ENCODE data around the gene PARD3.
A peak's percentile ranks its signal among the peaks of the same experiment; 100 is the strongest.
"Not testable (repeated sequence)": the region's sequence is repeated elsewhere in the genome, so short reads cannot be mapped to it uniquely, and the experiment has no call there.

The PARD3 gene

GRCh38 chr10:34080485-34081346, 734.4 kb downstream of the PARD3 start:
- H3K4me3 Mint-ChIP-seq = no peak overlapping the region
- H3K4me1 Mint-ChIP-seq = no peaks in the 10 kb centered on the region
- no peak overlapping the region for H3K27ac Mint-ChIP-seq
- H3K36me3 Mint-ChIP-seq = no peaks in the 10 kb centered on the region
- DNase-seq (ENCODE audit: low spot score in 2 of 2) (no peak), ATAC-seq (no peak)
- H3K9me3 Mint-ChIP-seq = peaks cover 4% of the 10 kb centered on the region

GRCh38 chr10:34079702-34080484, 735.2 kb downstream of the PARD3 start:
- Mint-ChIP-seq H3K27ac (no peak overlapping the region), H3K4me3 (no peak overlapping the region), H3K4me1 (no peaks in the 10 kb centered on the region), H3K36me3 (no peaks in the 10 kb centered on the region), H3K9me3 (peaks cover 4% of the 10 kb centered on the region)
- ATAC-seq (no peak), DNase-seq (ENCODE audit: low spot score in 2 of 2) (no peak)

- Mint-ChIP-seq H3K36me3 (no peaks in the 10 kb centered on the region), H3K27ac (no peak overlapping the region), H3K4me3 (no peak overlapping the region), H3K9me3 (peaks cover 3% of the 10 kb centered on the region), H3K4me1 (no peaks in the 10 kb centered on the region)
- ATAC-seq = no peak
- no peak for DNase-seq (ENCODE audit: low spot score in 2 of 2)
These were observed 736.2 kb downstream of the PARD3 start for GRCh38 chr10:34078745-34079470.

GRCh38 chr10:34078017-34078744, 736.9 kb downstream of the PARD3 start:
- Mint-ChIP-seq H3K4me1 (no peaks in the 10 kb centered on the region), H3K27ac (no peak overlapping the region), H3K4me3 (no peak overlapping the region), H3K36me3 (no peaks in the 10 kb centered on the region), H3K9me3 (peaks cover 3% of the 10 kb centered on the region)
- DNase-seq (ENCODE audit: low spot score in 2 of 2) = no peak
- ATAC-seq = no peak

- ATAC-seq (no peak), DNase-seq (ENCODE audit: low spot score in 2 of 2) (no peak)
- Mint-ChIP-seq H3K9me3 (peaks cover 3% of the 10 kb centered on the region), H3K4me3 (no peak overlapping the region), H3K27ac (no peak overlapping the region), H3K4me1 (no peaks in the 10 kb centered on the region), H3K36me3 (no peaks in the 10 kb centered on the region)
These were observed 738.7 kb downstream of the PARD3 start for GRCh38 chr10:34076443-34076842.

GRCh38 chr10:34075254-34075926, 739.7 kb downstream of the PARD3 start:
- DNase-seq (ENCODE audit: low spot score in 2 of 2) = no peak
- peak; percentile 40 for ATAC-seq
- H3K9me3 Mint-ChIP-seq = peaks cover 3% of the 10 kb centered on the region
- H3K4me3 Mint-ChIP-seq = no peak overlapping the region
- H3K27ac Mint-ChIP-seq = no peak overlapping the region
- no peaks in the 10 kb centered on the region for H3K36me3 Mint-ChIP-seq
- H3K4me1 Mint-ChIP-seq = no peaks in the 10 kb centered on the region

- no peak overlapping the region for H3K4me3 Mint-ChIP-seq
- no peaks in the 10 kb centered on the region for H3K36me3 Mint-ChIP-seq
- no peak for DNase-seq (ENCODE audit: low spot score in 2 of 2)
- no peaks in the 10 kb centered on the region for H3K4me1 Mint-ChIP-seq
- no peak for ATAC-seq
- H3K27ac Mint-ChIP-seq = no peak overlapping the region
- peaks cover 3% of the 10 kb centered on the region for H3K9me3 Mint-ChIP-seq
These were observed 741.0 kb downstream of the PARD3 start for GRCh38 chr10:34074051-34074450.

GRCh38 chr10:34067741-34068140, 747.4 kb downstream of the PARD3 start:
- ATAC-seq; H3K4me3 Mint-ChIP-seq; H3K4me1 Mint-ChIP-seq; DNase-seq (ENCODE audit: low spot score in 2 of 2); H3K27ac Mint-ChIP-seq; H3K36me3 Mint-ChIP-seq: not testable (repeated sequence)
- peaks cover 15% of the 10 kb centered on the region for H3K9me3 Mint-ChIP-seq

GRCh38 chr10:34063592-34063991, 751.5 kb downstream of the PARD3 start:
- ATAC-seq (no peak), DNase-seq (ENCODE audit: low spot score in 2 of 2) (no peak)
- Mint-ChIP-seq H3K9me3 (peaks cover 15% of the 10 kb centered on the region), H3K4me3 (no peak overlapping the region), H3K36me3 (no peaks in the 10 kb centered on the region), H3K4me1 (no peaks in the 10 kb centered on the region), H3K27ac (no peak overlapping the region)

- Mint-ChIP-seq H3K36me3 (no peaks in the 10 kb centered on the region), H3K4me1 (no peaks in the 10 kb centered on the region), H3K27ac (no peak overlapping the region), H3K9me3 (peaks cover 15% of the 10 kb centered on the region), H3K4me3 (no peak overlapping the region)
- ATAC-seq (no peak), DNase-seq (ENCODE audit: low spot score in 2 of 2) (no peak)
These were observed 753.3 kb downstream of the PARD3 start for GRCh38 chr10:34061841-34062240.

Measured in stimulated activated effector memory CD8-positive, alpha-beta T cell treated with anti-CD3 and anti-CD28 coated beads, Interleukin-12 subunit alpha, Interleukin-12 subunit beta, amount 100 ng/mL, for 72 hours (primary cell).